Measurements from ENCODE around the gene ADAMTS12.

DNA sequence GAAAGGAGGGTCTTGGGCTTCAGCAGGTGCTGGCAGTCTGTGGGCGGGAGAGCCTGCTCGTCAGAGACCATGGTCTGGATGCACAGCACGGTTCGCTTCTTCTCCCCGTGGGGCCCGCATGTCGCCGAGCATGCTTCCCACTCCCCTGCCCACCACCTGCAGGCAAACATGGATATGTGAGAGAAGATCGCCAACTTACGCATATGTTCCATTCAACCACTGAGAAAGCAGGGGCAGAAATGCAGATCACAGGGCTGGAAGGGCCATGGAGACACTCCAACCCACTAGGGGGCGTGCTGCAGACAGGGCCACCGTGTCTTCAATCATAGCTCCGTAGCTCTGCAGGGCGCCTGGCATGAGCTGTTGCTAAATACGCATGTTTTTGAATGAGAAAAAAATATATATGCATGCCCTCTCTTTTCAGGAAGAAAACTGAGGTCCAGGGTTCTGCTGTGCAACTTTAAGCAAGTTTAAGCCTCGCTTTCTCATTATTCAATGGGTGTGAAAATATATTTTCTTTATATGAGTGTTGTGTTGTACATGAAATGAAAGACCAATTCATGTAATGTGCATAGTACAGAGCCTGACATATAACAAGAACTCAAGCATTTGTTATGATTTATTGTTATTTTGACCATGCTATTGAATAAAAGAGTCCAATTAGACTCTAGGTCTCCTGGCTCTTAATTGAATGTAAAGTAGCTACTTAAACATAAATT is 303.0 kb downstream of the ADAMTS12 start:
- TF ChIP-seq CTCF (conservative IDR thresholded peaks at IDR 0.05) (peak; percentile 76), ZFX (IDR thresholded peaks at IDR 0.05) (no peak)
